ENCODE data around the gene ELFN2. TPM values are rescaled to one million over a fixed set of nuclear protein-coding genes. Genes with fewer than 3 reads are reported as not detected.

Gene ELFN2
- total RNA-seq, 2 donors from 2014 or later: 2.8 to 4.3 TPM

- WGBS: 46% methylated on average over 9 of the region's 14 CpGs
Observed at GRCh38 chr22:37378642-37379058, 48.6 kb downstream of the ELFN2 start.

GRCh38 chr22:37377927-37378326 is 49.4 kb downstream of the ELFN2 start:
- Histone ChIP-seq H3K4me3 (no peak overlapping the region), H3K36me3 (no peaks in the 10 kb centered on the region), H3K27me3 (replicated peaks; ENCODE audit: insufficient read depth) (no peaks in the 10 kb centered on the region), H3K27ac (no peak overlapping the region), H3K4me1 (replicated peaks) (no peaks in the 10 kb centered on the region), H3K9me3 (no peaks in the 10 kb centered on the region)
- intact Hi-C loops (cut with DNase I): no loop called here
- 61% methylated on average over 14 of the region's 14 CpGs for WGBS
- no peak for DNase-seq (ENCODE audit: low spot score)
- TF ChIP-seq POLR2A (IDR thresholded peaks at IDR 0.05) (no peak), POLR2AphosphoS5 (IDR thresholded peaks at IDR 0.05) (no peak), CTCF (IDR thresholded peaks at IDR 0.05) (no peak)

More at GRCh38 chr22:37378642-37379058, 48.6 kb downstream of the ELFN2 start:
- H3K4me3 ChIP-seq: no peak overlapping the region
- intact Hi-C loops (cut with DNase I): no loop called here
- no peaks in the 10 kb centered on the region for H3K9me3 ChIP-seq
- TF ChIP-seq POLR2AphosphoS5 (IDR thresholded peaks at IDR 0.05): no peak
- no peak for TF ChIP-seq CTCF (IDR thresholded peaks at IDR 0.05)
- TF ChIP-seq POLR2A (IDR thresholded peaks at IDR 0.05): no peak
- H3K27me3 ChIP-seq (replicated peaks; ENCODE audit: insufficient read depth): no peaks in the 10 kb centered on the region
- DNase-seq (ENCODE audit: low spot score): no peak
- no peak overlapping the region for H3K27ac ChIP-seq
- H3K36me3 ChIP-seq: no peaks in the 10 kb centered on the region
- H3K4me1 ChIP-seq (replicated peaks): no peaks in the 10 kb centered on the region

- Histone ChIP-seq H3K36me3 (no peaks in the 10 kb centered on the region), H3K4me3 (no peak overlapping the region), H3K9me3 (no peaks in the 10 kb centered on the region), H3K4me1 (replicated peaks) (no peaks in the 10 kb centered on the region), H3K27ac (no peak overlapping the region), H3K27me3 (replicated peaks; ENCODE audit: insufficient read depth) (no peaks in the 10 kb centered on the region)
- intact Hi-C loops (cut with DNase I): no loop called here
- no peak for DNase-seq (ENCODE audit: low spot score)
- WGBS: 71% methylated on average over 3 of the region's 3 CpGs
- TF ChIP-seq CTCF (IDR thresholded peaks at IDR 0.05): no peak
Observed at GRCh38 chr22:37377138-37377537, 50.1 kb downstream of the ELFN2 start.

- no peaks in the 10 kb centered on the region for H3K9me3 ChIP-seq
- no peaks in the 10 kb centered on the region for H3K36me3 ChIP-seq
- no peaks in the 10 kb centered on the region for H3K27me3 ChIP-seq (replicated peaks; ENCODE audit: insufficient read depth)
- DNase-seq (ENCODE audit: low spot score): no peak
- WGBS: 45% methylated on average over 3 of the region's 3 CpGs
- TF ChIP-seq POLR2AphosphoS5 (IDR thresholded peaks at IDR 0.05) (no peak), POLR2A (IDR thresholded peaks at IDR 0.05) (no peak), CTCF (IDR thresholded peaks at IDR 0.05) (no peak)
- intact Hi-C loops (cut with DNase I): no loop called here
- H3K4me3 ChIP-seq: no peak overlapping the region
- no peaks in the 10 kb centered on the region for H3K4me1 ChIP-seq (replicated peaks)
- no peak overlapping the region for H3K27ac ChIP-seq
Observed at GRCh38 chr22:37376643-37377042, 50.6 kb downstream of the ELFN2 start.

- no peak for TF ChIP-seq POLR2AphosphoS5 (IDR thresholded peaks at IDR 0.05)
- TF ChIP-seq POLR2A (IDR thresholded peaks at IDR 0.05): no peak
- TF ChIP-seq CTCF (IDR thresholded peaks at IDR 0.05): no peak
- WGBS: 64% methylated on average over 8 of the region's 8 CpGs
- no peaks in the 10 kb centered on the region for H3K36me3 ChIP-seq
- peaks cover 4% of the 10 kb centered on the region for H3K4me1 ChIP-seq (replicated peaks)
- no peaks in the 10 kb centered on the region for H3K27me3 ChIP-seq (replicated peaks; ENCODE audit: insufficient read depth)
- H3K27ac ChIP-seq: no peak overlapping the region
- DNase-seq (ENCODE audit: low spot score): no peak
- no peaks in the 10 kb centered on the region for H3K9me3 ChIP-seq
- no peak overlapping the region for H3K4me3 ChIP-seq
- intact Hi-C loops (cut with DNase I): no loop called here
Observed at GRCh38 chr22:37375801-37376200, 51.5 kb downstream of the ELFN2 start.

Measured in prostate gland (tissue), 2 donors.